ENCODE data around the gene RACGAP1.

The RACGAP1 gene

GRCh38 chr12:50061946-50062686 is 36.8 kb upstream of the RACGAP1 start:
- H3K9ac ChIP-seq (ENCODE audit: low read length), result no peak overlapping the region
- peaks cover 24% of the 10 kb centered on the region for H3K4me1 ChIP-seq (ENCODE audit: insufficient read depth, low read length)
- no peaks in the 10 kb centered on the region for H3K9me3 ChIP-seq (ENCODE audit: low read length)
- H3K27me3 ChIP-seq (ENCODE audit: control insufficient read depth in 1 of 2, insufficient read depth in 2 of 2, low read length in 2 of 2), result no peaks in the 10 kb centered on the region
- no peaks in the 10 kb centered on the region for H3K36me3 ChIP-seq (ENCODE audit: insufficient read depth, low read length)
- H3K4me3 ChIP-seq (ENCODE audit: low read depth in 1 of 2, low read length in 2 of 2), result no peak overlapping the region
- H3K27ac ChIP-seq (ENCODE audit: low read depth, low read length), result no peak overlapping the region

DNA sequence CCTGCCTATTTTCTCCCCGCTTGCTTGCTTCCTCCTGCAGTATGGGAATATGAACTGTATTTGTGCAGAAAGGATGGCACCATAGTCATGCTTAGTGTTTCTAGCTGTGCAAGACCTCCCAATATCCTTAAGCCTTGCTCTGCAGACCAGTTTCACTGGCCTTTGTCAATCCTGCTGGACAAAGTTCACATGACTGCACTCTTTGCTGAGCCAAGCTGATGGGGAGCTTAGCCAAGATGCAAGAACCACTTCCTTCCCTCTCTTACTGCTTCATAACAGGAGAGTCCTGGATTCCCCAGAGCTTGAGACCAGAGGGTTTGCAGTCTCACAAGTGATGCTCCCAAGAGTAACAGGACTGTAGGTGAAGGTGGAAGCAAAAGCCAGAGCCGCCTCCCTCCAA is 35.9 kb upstream of the RACGAP1 start:
- no peak overlapping the region for H3K4me3 ChIP-seq (ENCODE audit: low read depth in 1 of 2, low read length in 2 of 2)

GRCh38 chr12:50060120-50060468 is 34.8 kb upstream of the RACGAP1 start:
- H3K9ac ChIP-seq (ENCODE audit: low read length), result no peak overlapping the region
- peaks cover 28% of the 10 kb centered on the region for H3K4me1 ChIP-seq (ENCODE audit: insufficient read depth, low read length)
- no peak overlapping the region for H3K27ac ChIP-seq (ENCODE audit: low read depth, low read length)
- H3K9me3 ChIP-seq (ENCODE audit: low read length), result no peaks in the 10 kb centered on the region
- H3K4me3 ChIP-seq (ENCODE audit: low read depth in 1 of 2, low read length in 2 of 2), result no peak overlapping the region
- H3K36me3 ChIP-seq (ENCODE audit: insufficient read depth, low read length), result no peaks in the 10 kb centered on the region
- no peaks in the 10 kb centered on the region for H3K27me3 ChIP-seq (ENCODE audit: control insufficient read depth in 1 of 2, insufficient read depth in 2 of 2, low read length in 2 of 2)

More for the DNA sequence above, 35.9 kb upstream of the RACGAP1 start:
- H3K27ac ChIP-seq (ENCODE audit: low read depth, low read length), result no peak overlapping the region
- no peaks in the 10 kb centered on the region for H3K27me3 ChIP-seq (ENCODE audit: control insufficient read depth in 1 of 2, insufficient read depth in 2 of 2, low read length in 2 of 2)
- peaks cover 24% of the 10 kb centered on the region for H3K4me1 ChIP-seq (ENCODE audit: insufficient read depth, low read length)
- no peaks in the 10 kb centered on the region for H3K9me3 ChIP-seq (ENCODE audit: low read length)
- H3K36me3 ChIP-seq (ENCODE audit: insufficient read depth, low read length), result no peaks in the 10 kb centered on the region
- H3K9ac ChIP-seq (ENCODE audit: low read length), result no peak overlapping the region

DNA sequence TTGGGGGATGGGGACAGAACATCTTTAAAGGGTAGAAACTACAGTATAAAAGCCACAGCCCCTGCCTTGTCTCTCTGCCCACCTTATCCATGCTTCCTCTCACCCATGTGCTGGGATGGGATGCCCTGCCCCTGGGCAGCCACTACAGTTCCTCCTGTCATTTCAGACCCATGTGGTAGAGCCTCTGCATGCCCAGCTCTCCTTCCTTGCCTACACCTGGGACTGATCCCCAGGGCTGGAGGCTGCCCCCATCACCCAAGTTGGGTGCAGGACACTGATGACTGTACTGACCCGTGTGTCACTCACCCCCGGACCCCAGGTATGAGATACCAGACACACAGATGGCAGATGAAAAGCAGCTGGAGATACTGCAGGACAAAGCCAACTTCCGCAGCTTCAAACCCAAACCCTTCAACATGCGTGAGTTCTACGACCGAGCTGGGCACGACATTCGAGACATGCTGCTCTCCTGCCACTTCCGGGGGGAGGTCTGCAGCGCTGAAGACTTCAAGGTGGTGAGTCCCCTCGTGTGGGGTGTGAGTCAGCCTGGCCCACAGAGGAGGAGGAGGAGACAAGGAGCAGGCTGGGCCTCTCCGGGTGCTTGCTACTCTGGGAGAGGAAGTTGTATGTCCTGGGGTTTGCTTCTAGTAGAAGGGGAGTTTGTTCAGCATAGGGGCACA is 34.3 kb upstream of the RACGAP1 start:
- Histone ChIP-seq H3K36me3 (ENCODE audit: insufficient read depth, low read length) (no peaks in the 10 kb centered on the region), H3K27ac (ENCODE audit: low read depth, low read length) (no peak overlapping the region), H3K9me3 (ENCODE audit: low read length) (no peaks in the 10 kb centered on the region), H3K4me1 (ENCODE audit: insufficient read depth, low read length) (peaks cover 28% of the 10 kb centered on the region), H3K9ac (ENCODE audit: low read length) (no peak overlapping the region), H3K4me3 (ENCODE audit: low read depth in 1 of 2, low read length in 2 of 2) (no peak overlapping the region), H3K27me3 (ENCODE audit: control insufficient read depth in 1 of 2, insufficient read depth in 2 of 2, low read length in 2 of 2) (no peaks in the 10 kb centered on the region)

DNA sequence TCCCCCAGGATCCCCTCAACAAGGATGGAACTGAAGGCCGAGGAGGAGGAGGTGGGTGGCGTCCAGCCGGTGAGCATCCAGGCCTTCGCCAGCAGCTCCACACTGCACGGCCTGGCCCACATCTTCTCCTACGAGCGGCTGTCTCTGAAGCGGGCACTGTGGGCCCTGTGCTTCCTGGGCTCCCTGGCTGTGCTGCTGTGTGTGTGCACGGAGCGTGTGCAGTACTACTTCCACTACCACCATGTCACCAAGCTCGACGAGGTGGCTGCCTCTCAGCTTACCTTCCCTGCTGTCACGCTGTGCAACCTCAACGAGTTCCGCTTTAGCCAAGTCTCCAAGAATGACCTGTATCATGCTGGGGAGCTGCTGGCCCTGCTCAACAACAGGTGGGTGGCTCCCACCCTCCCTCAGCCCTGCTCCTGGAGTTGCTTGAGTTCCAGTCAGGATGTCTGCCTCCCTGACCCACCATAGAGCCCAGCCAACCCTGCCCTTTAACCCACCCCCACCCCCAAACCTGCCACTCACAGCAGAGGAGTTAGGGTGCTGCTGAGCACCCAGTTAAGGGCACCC is 33.5 kb upstream of the RACGAP1 start:
- H3K27ac ChIP-seq (ENCODE audit: low read depth, low read length), result no peak overlapping the region
- no peak overlapping the region for H3K4me3 ChIP-seq (ENCODE audit: low read depth in 1 of 2, low read length in 2 of 2)
- H3K9me3 ChIP-seq (ENCODE audit: low read length), result no peaks in the 10 kb centered on the region
- H3K4me1 ChIP-seq (ENCODE audit: insufficient read depth, low read length), result peaks cover 28% of the 10 kb centered on the region
- no peaks in the 10 kb centered on the region for H3K27me3 ChIP-seq (ENCODE audit: control insufficient read depth in 1 of 2, insufficient read depth in 2 of 2, low read length in 2 of 2)
- no peak overlapping the region for H3K9ac ChIP-seq (ENCODE audit: low read length)
- H3K36me3 ChIP-seq (ENCODE audit: insufficient read depth, low read length), result no peaks in the 10 kb centered on the region

DNA sequence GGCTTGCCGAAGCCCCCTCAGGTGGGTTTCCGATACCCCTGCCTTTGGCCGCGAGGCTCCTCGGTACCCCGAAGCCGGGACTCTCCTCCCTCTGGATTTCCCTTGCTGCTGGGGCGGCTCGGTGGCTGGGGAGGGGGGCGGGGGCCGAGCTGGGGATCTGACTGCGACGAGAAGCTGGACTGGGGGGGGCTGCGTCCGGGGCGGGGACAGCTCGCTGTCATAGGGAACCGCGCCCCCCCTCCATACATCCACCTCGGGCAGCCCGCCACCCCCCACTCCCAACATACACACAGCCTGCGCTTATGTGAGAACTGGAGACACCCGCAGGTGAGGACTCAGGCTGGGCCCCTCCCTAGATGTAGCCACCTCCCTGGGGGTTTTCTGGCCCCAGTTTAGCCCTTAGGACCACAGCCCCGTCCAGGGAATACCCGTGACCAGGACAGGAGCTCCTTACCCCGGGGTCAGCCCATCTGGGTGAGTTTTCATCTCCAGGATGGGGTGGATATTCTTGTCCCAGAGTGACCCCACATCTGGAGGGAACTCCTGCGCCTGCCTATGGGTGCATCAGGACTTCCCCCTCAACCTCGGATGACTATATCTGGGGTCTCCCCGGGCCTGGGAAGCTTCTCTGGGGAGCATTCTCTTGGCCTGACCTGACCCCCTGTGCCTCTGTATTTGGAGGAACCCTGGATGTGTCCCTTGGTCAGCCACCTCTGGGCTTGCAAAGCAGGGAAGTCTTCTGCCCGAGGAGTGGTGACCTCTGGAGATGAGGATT is 32.8 kb upstream of the RACGAP1 start:
- peak overlapping the region; percentile 37 for H3K27ac ChIP-seq (ENCODE audit: low read depth, low read length)

DNA sequence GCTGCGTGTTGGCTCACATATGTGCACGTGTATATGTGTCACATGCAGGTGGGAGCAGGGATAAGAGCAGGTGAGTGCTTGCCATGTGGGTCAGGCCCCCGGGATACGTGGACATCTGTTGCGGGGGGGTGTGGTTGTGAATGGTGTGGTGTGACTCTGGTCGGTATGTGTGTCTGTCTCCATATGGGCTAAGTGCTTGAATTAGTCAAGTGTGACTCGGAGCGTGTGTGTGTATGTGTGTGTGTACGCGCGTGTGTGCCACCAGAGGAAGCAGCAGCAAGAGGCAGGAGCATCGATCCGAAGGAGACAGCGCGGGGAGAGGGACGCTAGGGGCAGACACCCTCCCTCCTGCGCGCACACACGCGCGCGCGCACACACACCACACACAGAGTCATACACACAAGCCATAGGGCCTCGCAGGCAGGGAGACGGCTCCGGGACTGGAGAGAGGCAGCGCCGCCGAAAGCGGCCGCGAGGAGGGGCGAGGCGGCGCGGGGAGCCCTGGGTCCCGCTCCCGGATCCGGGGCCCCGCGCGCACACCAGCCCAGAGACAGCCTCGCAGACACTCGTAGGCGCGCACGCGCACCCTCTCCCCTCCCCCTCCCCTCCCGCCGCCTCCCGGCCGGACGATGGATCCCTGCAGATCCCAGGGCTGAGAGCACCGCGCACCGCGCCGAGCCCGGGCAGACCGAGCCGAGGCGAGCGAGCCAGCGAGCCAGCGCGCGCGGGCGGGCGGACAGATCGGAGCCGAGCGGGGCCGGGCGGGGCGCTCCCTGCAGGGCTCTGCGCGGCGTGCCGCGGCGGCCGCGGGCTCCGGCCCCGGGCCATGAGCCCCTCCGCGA is 31.9 kb upstream of the RACGAP1 start, which contains the start of gene ASIC1:
ASIC1 (plus strand) TSS at position 597 of the 842 bp plus-strand sequence. CDS start 1,171 bp downstream, outside the sequence.
- peak within 1 kb of the TSS; percentile 57 for H3K27ac ChIP-seq (ENCODE audit: low read depth, low read length)

More for the DNA sequence above, 32.8 kb upstream of the RACGAP1 start:
- H3K27me3 ChIP-seq (ENCODE audit: control insufficient read depth in 1 of 2, insufficient read depth in 2 of 2, low read length in 2 of 2), result no peaks in the 10 kb centered on the region
- H3K4me3 ChIP-seq (ENCODE audit: low read depth in 1 of 2, low read length in 2 of 2), result peak overlapping the region; percentile 45 to 83
- no peaks in the 10 kb centered on the region for H3K36me3 ChIP-seq (ENCODE audit: insufficient read depth, low read length)
- peaks cover 28% of the 10 kb centered on the region for H3K4me1 ChIP-seq (ENCODE audit: insufficient read depth, low read length)
- no peaks in the 10 kb centered on the region for H3K9me3 ChIP-seq (ENCODE audit: low read length)
- H3K9ac ChIP-seq (ENCODE audit: low read length), result no peak overlapping the region

GRCh38 chr12:50056639-50056976 is 31.3 kb upstream of the RACGAP1 start:
- Histone ChIP-seq H3K27ac (ENCODE audit: low read depth, low read length) (no peak overlapping the region), H3K4me1 (ENCODE audit: insufficient read depth, low read length) (peaks cover 28% of the 10 kb centered on the region), H3K4me3 (ENCODE audit: low read depth in 1 of 2, low read length in 2 of 2) (peak overlapping the region in 1 of 2 donors; percentile 68), H3K9ac (ENCODE audit: low read length) (peak overlapping the region; percentile 23), H3K36me3 (ENCODE audit: insufficient read depth, low read length) (no peaks in the 10 kb centered on the region), H3K9me3 (ENCODE audit: low read length) (no peaks in the 10 kb centered on the region), H3K27me3 (ENCODE audit: control insufficient read depth in 1 of 2, insufficient read depth in 2 of 2, low read length in 2 of 2) (no peaks in the 10 kb centered on the region)

More for the DNA sequence above, 31.9 kb upstream of the RACGAP1 start, which contains the start of gene ASIC1:
- no peaks in the 10 kb centered on the region for H3K27me3 ChIP-seq (ENCODE audit: control insufficient read depth in 1 of 2, insufficient read depth in 2 of 2, low read length in 2 of 2)
- peak within 1 kb of the TSS; percentile 68 to 83 for H3K4me3 ChIP-seq (ENCODE audit: low read depth in 1 of 2, low read length in 2 of 2)
- H3K9ac ChIP-seq (ENCODE audit: low read length), result peak within 1 kb of the TSS; percentile 23
- peaks cover 28% of the 10 kb centered on the region for H3K4me1 ChIP-seq (ENCODE audit: insufficient read depth, low read length)
- H3K36me3 ChIP-seq (ENCODE audit: insufficient read depth, low read length), result no peaks in the 10 kb centered on the region
- no peaks in the 10 kb centered on the region for H3K9me3 ChIP-seq (ENCODE audit: low read length)

GRCh38 chr12:50055831-50056638 is 30.7 kb upstream of the RACGAP1 start:
- H3K27ac ChIP-seq (ENCODE audit: low read depth, low read length), result no peak overlapping the region
- no peaks in the 10 kb centered on the region for H3K9me3 ChIP-seq (ENCODE audit: low read length)
- peak overlapping the region; percentile 30 to 68 for H3K4me3 ChIP-seq (ENCODE audit: low read depth in 1 of 2, low read length in 2 of 2)
- H3K27me3 ChIP-seq (ENCODE audit: control insufficient read depth in 1 of 2, insufficient read depth in 2 of 2, low read length in 2 of 2), result no peaks in the 10 kb centered on the region
- no peaks in the 10 kb centered on the region for H3K36me3 ChIP-seq (ENCODE audit: insufficient read depth, low read length)
- peaks cover 26% of the 10 kb centered on the region for H3K4me1 ChIP-seq (ENCODE audit: insufficient read depth, low read length)
- no peak overlapping the region for H3K9ac ChIP-seq (ENCODE audit: low read length)

GRCh38 chr12:50053583-50053982 is 28.3 kb upstream of the RACGAP1 start:
- Histone ChIP-seq H3K27ac (ENCODE audit: low read depth, low read length) (no peak overlapping the region), H3K9me3 (ENCODE audit: low read length) (no peaks in the 10 kb centered on the region), H3K27me3 (ENCODE audit: control insufficient read depth in 1 of 2, insufficient read depth in 2 of 2, low read length in 2 of 2) (no peaks in the 10 kb centered on the region), H3K9ac (ENCODE audit: low read length) (no peak overlapping the region), H3K4me3 (ENCODE audit: low read depth in 1 of 2, low read length in 2 of 2) (no peak overlapping the region), H3K36me3 (ENCODE audit: insufficient read depth, low read length) (no peaks in the 10 kb centered on the region), H3K4me1 (ENCODE audit: insufficient read depth, low read length) (peaks cover 22% of the 10 kb centered on the region)

Measured in muscle layer of colon (tissue), 2 donors.